Hepatocyte (in vitro differentiated cells): ENCODE results near the gene TMEM50A. TPM values are rescaled to one million over a fixed set of nuclear protein-coding genes. Genes with fewer than 3 reads are reported as not detected.

Experiments used
- DNase-seq: peaks from one replicate; pipeline ENCODE4 v3.0.0-alpha.2; 2016; ENCODE audit warnings: low spot score
- H2AFZ ChIP-seq: fragments of 200-600 bp; sonication (generic); 2 replicates; pipeline ENCODE4 v1.6.0; 2016; ENCODE audit warnings: antibody characterized with exemption, mild to moderate bottlenecking
- H3K27ac ChIP-seq: fragments of 200-600 bp; sonication (generic); 2 replicates; pipeline ENCODE4 v1.5.1; 2016; ENCODE audit warnings: mild to moderate bottlenecking
- H3K27me3 ChIP-seq: fragments of 200-600 bp; sonication (generic); 2 replicates; pipeline ENCODE4 v1.6.1; 2016
- H3K36me3 ChIP-seq: fragments of 200-600 bp; sonication (generic); replicated peaks from 2 replicates; pipeline ENCODE4 v1.5.1; 2016; ENCODE audit warnings: low read depth; ENCODE audit not compliant: insufficient read depth
- H3K4me1 ChIP-seq: fragments of 200-600 bp; sonication (generic); 2 replicates; pipeline ENCODE4 v1.5.1; 2016; ENCODE audit warnings: mild to moderate bottlenecking, moderate library complexity; ENCODE audit not compliant: insufficient read depth
- H3K4me2 ChIP-seq: fragments of 200-600 bp; sonication (generic); 2 replicates; pipeline ENCODE4 v1.6.0; 2016
- H3K4me3 ChIP-seq: fragments of 200-600 bp; sonication (generic); 2 replicates; pipeline ENCODE4 v1.5.1; 2016; ENCODE audit warnings: mild to moderate bottlenecking
- H3K79me2 ChIP-seq: fragments of 200-600 bp; sonication (generic); 2 replicates; pipeline ENCODE4 v1.6.0; 2017; ENCODE audit warnings: mild to moderate bottlenecking
- H3K9me2 ChIP-seq: fragments of 200-600 bp; sonication (generic); replicated peaks from 2 replicates; pipeline ENCODE4 v1.6.0; 2017; ENCODE audit warnings: mild to moderate bottlenecking; ENCODE audit not compliant: insufficient read depth
- H3K9me3 ChIP-seq: fragments of 200-600 bp; sonication (generic); 2 replicates; pipeline ENCODE4 v1.5.1; 2016; ENCODE audit warnings: low read depth, mild to moderate bottlenecking
- H4K20me1 ChIP-seq: fragments of 200-600 bp; sonication (generic); 2 replicates; pipeline ENCODE4 v1.6.0; 2016; ENCODE audit warnings: mild to moderate bottlenecking; ENCODE audit not compliant: insufficient read depth, poor library complexity, severe bottlenecking
- CTCF ChIP-seq: fragments of 200-600 bp; sonication (generic); IDR thresholded peaks from 2 replicates; pipeline ENCODE4 v1.5.1; 2016; ENCODE audit warnings: antibody characterized with exemption, mild to moderate bottlenecking; ENCODE audit not compliant: poor library complexity
- EZH2 ChIP-seq: fragments of 200-600 bp; sonication (generic); IDR thresholded peaks from 2 replicates; pipeline ENCODE4 v1.6.1; 2016; ENCODE audit warnings: antibody characterized with exemption, mild to moderate bottlenecking, borderline replicate concordance
- EZH2phosphoT487 ChIP-seq: fragments of 200-600 bp; sonication (generic); IDR thresholded peaks from one replicate; pipeline ENCODE4 v1.6.1; 2018; ENCODE audit warnings: antibody characterized with exemption, mild to moderate bottlenecking, low read depth, moderate library complexity; ENCODE audit not compliant: unreplicated experiment, severe bottlenecking
- WGBS: methylation state at CpG from one replicate; pipeline ENCODE4 v1.1.6; 2016; ENCODE audit warnings: low lambda C conversion rate; ENCODE audit errors: missing lambda C conversion rate; 5-methylcytosine and 5-hydroxymethylcytosine counted together
- polyA plus RNA-seq: library from polyadenylated mRNA; unstranded; fragments of >200 nt; fragmentation: Nextera tagmentation; extraction: Ambion mirVana; gene quantifications from 2 replicates; pipeline ENCODE4 v1.2.1, GENCODE V29; 2016
- total RNA-seq: library from RNA; depleted of rRNA; stranded (reverse); fragments of >200 nt; gene quantifications from 2 replicates; pipeline ENCODE4 v1.2.3, GENCODE V29; 2014

Gene TMEM50A
- total and polyA plus RNA-seq, 2 experiments from 2014 or later: 98.2 to 151 TPM

DNA sequence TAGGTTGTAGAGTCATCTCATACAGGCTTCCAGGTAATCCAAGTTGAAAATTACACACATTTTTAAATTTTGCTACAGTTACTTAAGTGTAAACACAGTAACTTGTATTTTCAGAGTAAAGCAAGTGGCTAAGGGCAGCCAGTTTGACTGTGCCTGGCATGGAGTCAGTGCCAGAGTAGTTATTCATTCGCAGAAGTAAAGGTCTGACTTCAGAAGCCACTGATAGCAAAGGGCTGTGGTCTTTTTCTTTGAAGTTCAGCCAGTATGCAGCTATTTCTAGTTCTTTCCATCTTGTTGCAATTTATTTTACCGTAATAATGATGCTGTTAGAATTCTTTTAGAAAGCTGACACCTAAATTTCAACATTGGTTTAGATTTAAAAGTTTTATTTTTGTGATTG is 9.4 kb downstream of the TMEM50A start:
- no peaks in the 10 kb centered on the region for H4K20me1 ChIP-seq
- TF ChIP-seq EZH2phosphoT487 (no peak), EZH2 (no peak), CTCF (no peak)
- 85% methylated on average over 2 of the region's 2 CpGs for WGBS
- no peaks in the 10 kb centered on the region for H3K9me2 ChIP-seq
- H3K4me2 ChIP-seq: no peak overlapping the region
- H3K4me3 ChIP-seq: no peak overlapping the region
- no peaks in the 10 kb centered on the region for H3K9me3 ChIP-seq
- no peak overlapping the region for H3K27ac ChIP-seq
- H3K36me3 ChIP-seq: no peaks in the 10 kb centered on the region
- no peaks in the 10 kb centered on the region for H3K4me1 ChIP-seq
- H3K79me2 ChIP-seq: peaks cover 58% of the 10 kb centered on the region
- DNase-seq: no peak
- H3K27me3 ChIP-seq: no peaks in the 10 kb centered on the region
- no peak overlapping the region for H2AFZ ChIP-seq

DNA sequence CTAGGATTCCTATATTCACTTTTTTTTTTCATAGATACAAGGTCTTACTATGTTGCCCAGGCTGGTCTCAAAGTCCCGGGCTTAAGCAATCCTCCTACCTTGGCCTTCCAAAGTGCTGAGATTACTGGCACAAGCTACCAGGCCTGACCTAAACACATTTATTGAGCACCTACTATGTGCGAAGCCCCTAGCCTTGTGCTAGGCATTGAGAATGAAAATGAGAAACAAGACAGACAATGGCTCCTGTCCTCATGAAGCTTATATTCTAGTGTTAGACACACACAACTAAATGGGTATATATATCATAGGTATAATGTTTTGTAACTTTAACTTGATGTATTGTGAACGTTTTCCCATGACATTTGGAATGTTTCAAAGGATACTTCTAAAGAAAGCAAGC is 11.5 kb downstream of the TMEM50A start:
- no peaks in the 10 kb centered on the region for H3K4me1 ChIP-seq
- 97% methylated on average over 3 of the region's 3 CpGs for WGBS
- H3K4me3 ChIP-seq: no peak overlapping the region
- no peak for DNase-seq
- H3K27me3 ChIP-seq: no peaks in the 10 kb centered on the region
- no peak overlapping the region for H2AFZ ChIP-seq
- no peaks in the 10 kb centered on the region for H4K20me1 ChIP-seq
- peaks cover 38% of the 10 kb centered on the region for H3K79me2 ChIP-seq
- no peak for TF ChIP-seq EZH2phosphoT487
- no peak for TF ChIP-seq CTCF
- TF ChIP-seq EZH2: no peak
- no peak overlapping the region for H3K4me2 ChIP-seq
- no peaks in the 10 kb centered on the region for H3K9me2 ChIP-seq
- no peaks in the 10 kb centered on the region for H3K36me3 ChIP-seq
- H3K27ac ChIP-seq: no peak overlapping the region
- no peaks in the 10 kb centered on the region for H3K9me3 ChIP-seq

DNA sequence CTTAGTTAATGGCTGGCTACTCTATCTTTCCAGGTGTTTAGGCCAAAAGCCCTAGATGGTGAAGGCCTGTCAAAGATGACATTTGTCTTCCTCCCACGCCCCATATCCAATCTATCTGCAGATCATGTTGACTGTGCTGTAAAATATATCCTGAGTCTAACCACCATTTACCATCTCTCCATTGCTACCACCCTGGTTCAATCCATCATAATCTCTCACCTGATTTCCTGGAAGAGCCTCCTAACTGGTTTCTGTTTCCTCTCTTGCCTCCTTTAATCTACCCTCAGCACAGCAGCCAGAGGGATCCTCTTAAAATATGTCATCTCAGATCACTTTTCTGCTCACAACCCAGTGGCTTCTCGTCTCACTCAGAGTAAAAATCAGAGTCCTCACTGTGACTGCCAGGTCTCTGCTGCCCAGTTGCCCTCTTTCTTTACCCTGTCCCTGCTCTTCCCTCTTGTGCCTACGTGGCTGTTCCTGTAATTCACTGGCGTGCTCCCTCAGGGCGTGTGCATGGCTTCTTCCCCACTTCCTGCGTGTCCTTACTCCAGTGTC is 17.8 kb downstream of the TMEM50A start:
- Histone ChIP-seq H3K27ac (no peak overlapping the region), H3K9me3 (no peaks in the 10 kb centered on the region), H2AFZ (no peak overlapping the region), H3K4me3 (no peak overlapping the region), H3K27me3 (no peaks in the 10 kb centered on the region), H3K9me2 (no peaks in the 10 kb centered on the region), H3K79me2 (no peaks in the 10 kb centered on the region), H3K4me1 (no peaks in the 10 kb centered on the region), H3K4me2 (no peak overlapping the region), H4K20me1 (no peaks in the 10 kb centered on the region), H3K36me3 (no peaks in the 10 kb centered on the region)
- no peak for DNase-seq
- 84% methylated on average over 6 of the region's 6 CpGs for WGBS
- TF ChIP-seq EZH2 (no peak), EZH2phosphoT487 (no peak), CTCF (no peak)

DNA sequence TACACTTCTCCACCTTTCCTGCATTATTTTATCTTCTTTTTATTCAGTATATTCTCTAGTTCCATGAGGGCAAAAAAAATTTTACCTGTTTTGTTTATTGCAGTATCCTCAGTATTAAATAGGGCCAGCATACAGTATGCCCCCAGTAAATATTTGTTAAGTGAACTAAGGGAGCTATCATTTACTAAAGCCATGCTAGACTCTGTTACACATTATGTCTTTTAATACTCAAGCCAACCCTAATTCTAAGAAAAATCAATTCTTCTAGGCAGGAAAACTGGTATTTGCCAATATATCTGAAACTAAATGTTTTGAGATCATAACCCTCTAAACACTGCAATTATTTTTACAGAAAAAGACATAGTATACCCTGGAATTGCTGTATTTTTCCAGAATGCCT is 18.3 kb downstream of the TMEM50A start:
- H3K36me3 ChIP-seq: no peaks in the 10 kb centered on the region
- H3K79me2 ChIP-seq: no peaks in the 10 kb centered on the region
- no peak overlapping the region for H3K4me2 ChIP-seq
- H4K20me1 ChIP-seq: no peaks in the 10 kb centered on the region
- no peak overlapping the region for H2AFZ ChIP-seq
- TF ChIP-seq CTCF (no peak), EZH2phosphoT487 (no peak), EZH2 (no peak)
- no peaks in the 10 kb centered on the region for H3K9me2 ChIP-seq
- H3K27ac ChIP-seq: no peak overlapping the region
- H3K27me3 ChIP-seq: no peaks in the 10 kb centered on the region
- no peak for DNase-seq
- no peaks in the 10 kb centered on the region for H3K4me1 ChIP-seq
- H3K9me3 ChIP-seq: no peaks in the 10 kb centered on the region
- H3K4me3 ChIP-seq: no peak overlapping the region
